Measurements from ENCODE around the gene PCDH1.

GRCh38 chr5:141856037-141856790 is 22.0 kb downstream of the PCDH1 start:
- TF ChIP-seq RAD21 (CRISPR knock-in tag; IDR thresholded peaks at IDR 0.05) (no peak), ISL2 (CRISPR knock-in tag; IDR thresholded peaks at IDR 0.05) (no peak), ZNF138 (CRISPR knock-in tag; IDR thresholded peaks at IDR 0.05; ENCODE audit: low read depth) (no peak), EP300 (IDR thresholded peaks at IDR 0.05; ENCODE audit: low read depth in 2 of 2, low read length in 2 of 2) (no peak), EP300 (CRISPR knock-in tag; IDR thresholded peaks at IDR 0.05; ENCODE audit: borderline replicate concordance) (no peak), REXO4 (CRISPR knock-in tag; IDR thresholded peaks at IDR 0.05; ENCODE audit: borderline replicate concordance) (no peak), CTCF (CRISPR knock-in tag; IDR thresholded peaks at IDR 0.05) (no peak), ZBTB33 (CRISPR knock-in tag; IDR thresholded peaks at IDR 0.05) (no peak)
